ENCODE data around the gene CYBRD1.
"Not testable (repeated sequence)": the region's sequence is repeated elsewhere in the genome, so short reads cannot be mapped to it uniquely, and the experiment has no call there.

DNA sequence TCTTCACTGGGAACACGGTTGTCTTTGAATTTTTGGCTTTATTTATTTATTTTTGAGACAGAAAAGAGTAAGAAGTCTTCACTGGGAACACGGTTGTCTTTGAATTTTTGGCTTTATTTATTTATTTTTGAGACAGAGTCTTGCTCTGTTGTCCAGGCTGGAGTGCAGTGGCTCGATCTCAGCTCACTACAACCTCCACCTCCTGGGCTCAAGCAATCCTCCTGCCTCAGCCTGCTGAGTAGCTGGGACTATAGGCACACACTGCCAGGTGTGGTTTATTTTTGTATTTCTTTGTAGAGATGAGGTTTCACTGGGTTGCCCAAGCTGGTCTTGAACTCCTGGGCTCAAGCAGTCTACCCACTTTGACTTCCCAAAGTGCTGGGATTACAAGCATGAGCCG is 13.3 kb downstream of the CYBRD1 start:
- TF ChIP-seq BHLHE40 (IDR thresholded peaks at IDR 0.05; ENCODE audit: borderline replicate concordance); SUZ12 (IDR thresholded peaks at IDR 0.05); ELF4 (IDR thresholded peaks at IDR 0.05); TARDBP (IDR thresholded peaks at IDR 0.05): not testable (repeated sequence)

All from HEK293T (cell line).